HepG2 (cell line): ENCODE results near the gene CDC42SE1. TPM values are rescaled to one million over a fixed set of nuclear protein-coding genes. Genes with fewer than 3 reads are reported as not detected.

Experiments used
- HDAC2 ChIP-seq: sonication (generic); formaldehyde crosslinking; IDR thresholded peaks from 2 replicates; pipeline ENCODE4 v1.4.0; 2020; ENCODE audit warnings: missing genetic modification reagents
- HIVEP1 ChIP-seq: sonication (generic); formaldehyde crosslinking; IDR thresholded peaks from 2 replicates; pipeline ENCODE4 v1.4.0; 2020; ENCODE audit warnings: mild to moderate bottlenecking, missing genetic modification reagents
- ISL2 ChIP-seq: sonication (generic); formaldehyde crosslinking; IDR thresholded peaks from 2 replicates; pipeline ENCODE4 v1.5.0; 2020; ENCODE audit warnings: missing genetic modification reagents
- MAFF ChIP-seq: IDR thresholded peaks from 2 replicates; pipeline ENCODE4 v1.6.1; 2011; ENCODE audit warnings: low read depth, low read length, improper control_type of control experiment
- MATR3 ChIP-seq: sonication (generic); formaldehyde crosslinking; IDR thresholded peaks from 2 replicates; pipeline ENCODE4 v1.4.0; 2020; ENCODE audit warnings: missing genetic modification reagents
- MTA3 ChIP-seq: sonication (generic); formaldehyde crosslinking; IDR thresholded peaks from 2 replicates; pipeline ENCODE4 v1.4.0; 2020; ENCODE audit warnings: missing genetic modification reagents
- NFIC ChIP-seq: IDR thresholded peaks from 2 replicates; pipeline ENCODE4 v1.6.1; 2012; ENCODE audit warnings: mild to moderate bottlenecking, low read length, inconsistent platforms
- NFRKB ChIP-seq: fragments of 450-650 bp; IDR thresholded peaks from 2 replicates; pipeline ENCODE4 v1.6.1; 2017
- PAF1 ChIP-seq: IDR thresholded peaks from 2 replicates; pipeline ENCODE4 v1.6.1; 2016; ENCODE audit warnings: missing genetic modification reagents, missing compliant biosample characterization
- SIN3B ChIP-seq: fragments of 150-350 bp; IDR thresholded peaks from 2 replicates; pipeline ENCODE4 v1.6.1; 2014; ENCODE audit warnings: low read length
- SMAD3 ChIP-seq: sonication (generic); formaldehyde crosslinking; IDR thresholded peaks from 2 replicates; pipeline ENCODE4 v1.4.0; 2020; ENCODE audit warnings: missing genetic modification reagents
- SMARCC2 ChIP-seq: fragments of 450-650 bp; IDR thresholded peaks from 2 replicates; pipeline ENCODE4 v1.6.1; 2017; ENCODE audit warnings: antibody characterized with exemption, mild to moderate bottlenecking
- SMC3 ChIP-seq: IDR thresholded peaks from 2 replicates; pipeline ENCODE4 v1.6.1; 2011; ENCODE audit warnings: low read length, improper control_type of control experiment
- SOX5 ChIP-seq: IDR thresholded peaks from 2 replicates; pipeline ENCODE4 v1.6.1; 2016; ENCODE audit warnings: borderline replicate concordance
- TFE3 ChIP-seq: IDR thresholded peaks from 2 replicates; pipeline ENCODE4 v1.6.1; 2016
- TIGD3 ChIP-seq: sonication (generic); formaldehyde crosslinking; IDR thresholded peaks from 2 replicates; pipeline ENCODE4 v1.5.1; 2020; ENCODE audit warnings: mild to moderate bottlenecking, missing genetic modification reagents, borderline replicate concordance
- YEATS4 ChIP-seq: sonication (generic); formaldehyde crosslinking; IDR thresholded peaks from 2 replicates; pipeline ENCODE4 v1.4.0; 2020; ENCODE audit warnings: missing genetic modification reagents, borderline replicate concordance
- ZBTB46 ChIP-seq: sonication (generic); formaldehyde crosslinking; IDR thresholded peaks from 2 replicates; pipeline ENCODE4 v1.4.0; 2020; ENCODE audit warnings: mild to moderate bottlenecking, missing genetic modification reagents, borderline replicate concordance
- ZFAT ChIP-seq: sonication (generic); formaldehyde crosslinking; conservative IDR thresholded peaks from 2 replicates; pipeline ENCODE4 v1.8.1; 2023; ENCODE audit warnings: missing genetic modification reagents, inconsistent platforms
- ZNF33A ChIP-seq: sonication (generic); formaldehyde crosslinking; IDR thresholded peaks from 2 replicates; pipeline ENCODE4 v1.5.1; 2020; ENCODE audit warnings: missing genetic modification reagents, mild to moderate bottlenecking, moderate library complexity, borderline replicate concordance
- ZNF776 ChIP-seq: sonication (generic); formaldehyde crosslinking; IDR thresholded peaks from 2 replicates; pipeline ENCODE4 v1.4.0; 2020; ENCODE audit warnings: mild to moderate bottlenecking, missing genetic modification reagents
- polyA plus RNA-seq, 8 experiments: library from polyadenylated mRNA; depleted of rRNA in 3 of 8; stranded (reverse) in 7 of 8; unstranded in 1 of 8; fragments of >200 nt; fragmentation: Illumina TruSeq in 4 of 8; extraction: Trizol in 4 of 8; gene quantifications; 2 replicates each; pipeline versions ENCODE4 v1.2.1 to v1.2.3, GENCODE V29; 2011 to 2016; ENCODE audit warnings: low read depth in 4 of 8, missing spikeins in 1 of 8, mixed read lengths in 1 of 8; ENCODE audit not compliant: insufficient read depth in 1 of 8
- total RNA-seq, 5 experiments: library from RNA; depleted of rRNA; stranded (reverse); fragments of >200 nt; fragmentation: Illumina TruSeq; extraction: Trizol; gene quantifications; 2 replicates each; pipeline ENCODE4 v1.2.3, GENCODE V29; 2016; ENCODE audit warnings: low read depth in 1 of 5
- TF ChIP-seq, protein P1 (sequence below): sonication (generic); formaldehyde crosslinking; IDR thresholded peaks from 2 replicates; pipeline ENCODE4 v1.4.0; 2020; ENCODE audit warnings: missing genetic modification reagents
- TF ChIP-seq, protein P2 (sequence below): sonication (generic); formaldehyde crosslinking; IDR thresholded peaks from 2 replicates; pipeline ENCODE4 v1.5.0; 2020; ENCODE audit warnings: mild to moderate bottlenecking, missing genetic modification reagents, borderline replicate concordance

CDC42SE1 gene
- total and polyA plus RNA-seq, 2 of the 13 experiments (the other 11 are each of a cell fraction or from before 2014, with no cell fraction given): 17.6 to 17.9 TPM

DNA sequence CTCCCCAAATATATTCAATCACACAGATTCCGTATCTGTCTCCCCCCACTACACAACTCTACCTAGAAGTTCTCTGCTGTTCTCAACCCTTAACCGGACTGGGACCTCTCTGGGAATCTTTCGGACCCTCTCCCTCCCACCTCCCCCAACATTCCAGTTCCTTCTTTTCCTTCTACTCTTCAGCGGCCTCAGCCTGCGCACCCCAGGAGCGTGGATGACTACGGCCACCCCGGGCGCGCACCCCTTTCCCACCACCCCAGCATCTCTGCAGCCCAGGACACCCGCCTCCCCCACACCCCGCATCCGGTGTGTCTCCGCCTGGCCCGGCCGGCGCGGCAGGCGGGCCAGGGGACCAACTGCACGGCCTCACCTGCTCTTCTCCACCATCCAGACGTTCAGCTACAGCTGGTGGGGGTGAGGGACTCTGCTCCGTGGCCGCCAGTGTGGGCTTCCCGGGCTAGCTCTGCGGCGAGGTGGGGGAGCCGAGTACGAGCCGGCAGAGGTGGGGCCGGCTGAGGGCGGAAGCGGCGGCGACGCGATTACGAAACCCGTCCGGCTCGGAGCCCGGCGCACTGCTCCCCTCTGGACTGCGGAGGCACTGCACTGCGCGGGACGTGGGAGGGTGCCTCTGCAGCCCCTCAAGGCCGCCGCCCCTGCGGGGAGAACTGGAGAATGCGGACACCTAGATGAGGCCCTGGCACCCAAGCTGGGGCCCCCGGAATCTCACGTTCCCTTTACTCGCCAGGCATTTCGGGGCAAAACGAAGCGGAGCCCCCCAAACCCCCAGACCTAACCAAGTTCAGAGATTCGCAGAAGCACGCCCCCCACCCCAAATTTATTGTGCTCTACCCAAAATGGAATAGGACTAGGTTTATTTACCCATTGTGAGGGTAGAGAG is at the start of gene CDC42SE1 (continued):
- TF ChIP-seq ZBTB46 (no peak), HDAC2 (CRISPR knock-in tag) (peak; percentile 74), MAFF (no peak), ZNF33A (CRISPR knock-in tag) (no peak), TFE3 (CRISPR knock-in tag) (peak; percentile 42; the same call in 1 of the 2 replicates), ZNF776 (CRISPR knock-in tag) (no peak), SMARCC2 (no peak), MTA3 (CRISPR knock-in tag) (no peak), SOX5 (peak; percentile 54; the same call in 1 of the 2 replicates), NFIC (no peak), NFRKB (no peak), YEATS4 (CRISPR knock-in tag) (peak; percentile 66; the same call in 1 of the 2 replicates), PAF1 (no peak), SMAD3 (peak; percentile 51; the same call in 1 of the 2 replicates), ISL2 (no peak), ZFAT (CRISPR knock-in tag) (no peak), TIGD3 (CRISPR knock-in tag) (no peak; the same call in 1 of the 2 replicates), SMC3 (no peak), SIN3B (no peak), MATR3 (CRISPR knock-in tag) (no peak), HIVEP1 (CRISPR knock-in tag) (peak; percentile 71; the same call in 1 of the 2 replicates)
- TF ChIP-seq, protein P1, sequence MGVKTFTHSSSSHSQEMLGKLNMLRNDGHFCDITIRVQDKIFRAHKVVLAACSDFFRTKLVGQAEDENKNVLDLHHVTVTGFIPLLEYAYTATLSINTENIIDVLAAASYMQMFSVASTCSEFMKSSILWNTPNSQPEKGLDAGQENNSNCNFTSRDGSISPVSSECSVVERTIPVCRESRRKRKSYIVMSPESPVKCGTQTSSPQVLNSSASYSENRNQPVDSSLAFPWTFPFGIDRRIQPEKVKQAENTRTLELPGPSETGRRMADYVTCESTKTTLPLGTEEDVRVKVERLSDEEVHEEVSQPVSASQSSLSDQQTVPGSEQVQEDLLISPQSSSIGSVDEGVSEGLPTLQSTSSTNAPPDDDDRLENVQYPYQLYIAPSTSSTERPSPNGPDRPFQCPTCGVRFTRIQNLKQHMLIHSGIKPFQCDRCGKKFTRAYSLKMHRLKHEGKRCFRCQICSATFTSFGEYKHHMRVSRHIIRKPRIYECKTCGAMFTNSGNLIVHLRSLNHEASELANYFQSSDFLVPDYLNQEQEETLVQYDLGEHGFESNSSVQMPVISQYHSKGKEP (CRISPR knock-in tag): no peak
- TF ChIP-seq, protein P2, sequence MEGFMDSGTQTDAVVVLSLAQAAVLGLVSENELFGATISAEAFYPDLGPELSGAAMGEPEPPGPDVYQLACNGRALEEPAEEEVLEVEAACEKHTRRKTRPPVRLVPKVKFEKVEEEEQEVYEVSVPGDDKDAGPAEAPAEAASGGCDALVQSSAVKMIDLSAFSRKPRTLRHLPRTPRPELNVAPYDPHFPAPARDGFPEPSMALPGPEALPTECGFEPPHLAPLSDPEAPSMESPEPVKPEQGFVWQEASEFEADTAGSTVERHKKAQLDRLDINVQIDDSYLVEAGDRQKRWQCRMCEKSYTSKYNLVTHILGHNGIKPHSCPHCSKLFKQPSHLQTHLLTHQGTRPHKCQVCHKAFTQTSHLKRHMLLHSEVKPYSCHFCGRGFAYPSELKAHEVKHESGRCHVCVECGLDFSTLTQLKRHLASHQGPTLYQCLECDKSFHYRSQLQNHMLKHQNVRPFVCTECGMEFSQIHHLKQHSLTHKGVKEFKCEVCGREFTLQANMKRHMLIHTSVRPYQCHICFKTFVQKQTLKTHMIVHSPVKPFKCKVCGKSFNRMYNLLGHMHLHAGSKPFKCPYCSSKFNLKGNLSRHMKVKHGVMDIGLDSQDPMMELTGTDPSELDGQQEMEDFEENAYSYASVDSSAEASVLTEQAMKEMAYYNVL (CRISPR knock-in tag): peak; percentile 58; the same call in 1 of the 2 replicates
